Activated naive CD4-positive, alpha-beta T cell treated with anti-CD3 and anti-CD28 coated beads, Interleukin-2, amount 50 U/mL, for 72 hours (primary cell): ENCODE results near the gene KRT78. TPM values are rescaled to one million over a fixed set of nuclear protein-coding genes. Genes with fewer than 3 reads are reported as not detected.
A peak's percentile ranks its signal among the peaks of the same experiment; 100 is the strongest.
"Not testable (repeated sequence)": the region's sequence is repeated elsewhere in the genome, so short reads cannot be mapped to it uniquely, and the experiment has no call there.

Source experiments
- ATAC-seq, 2 donors: fragments of 150-1000 bp; cut with Tn5 transposase; 2 replicates each; pipeline ENCODE4 v1.10.0; 2021; ENCODE audit warnings: mild to moderate bottlenecking in 2 of 2, moderate library complexity in 2 of 2
- DNase-seq, 2 donors: peaks; one replicate each; pipeline ENCODE4 v3.0.0; 2021 to 2022; ENCODE audit warnings: low spot score in 2 of 2
- H3K27ac Mint-ChIP-seq, 2 donors: one replicate each; pipeline ENCODE4 v1.8.0; 2022; ENCODE audit warnings: mild to moderate bottlenecking in 2 of 2, mixed read lengths in 2 of 2
- H3K36me3 Mint-ChIP-seq, 2 donors: one replicate each; pipeline ENCODE4 v1.8.0; 2022; ENCODE audit warnings: mixed read lengths in 2 of 2
- H3K9me3 Mint-ChIP-seq, 2 donors: one replicate each; pipeline ENCODE4 v1.8.0; 2022; ENCODE audit warnings: mixed read lengths in 2 of 2
- total RNA-seq, 2 donors: library from RNA; stranded (reverse); gene quantifications; one replicate each; pipeline ENCODE4 v1.2.3, GENCODE V29; 2022

Gene KRT78
- total RNA-seq, 2 donors from 2014 or later: not detected

- Mint-ChIP-seq H3K36me3 (no peaks in the 10 kb centered on the region), H3K27ac (no peak overlapping the region), H3K9me3 (no peaks in the 10 kb centered on the region)
- ATAC-seq (no peak), DNase-seq (no peak)
These were observed 49.1 kb downstream of the KRT78 start for GRCh38 chr12:52799505-52800211.

GRCh38 chr12:52798671-52799504 is 49.9 kb downstream of the KRT78 start:
- H3K36me3 Mint-ChIP-seq: no peaks in the 10 kb centered on the region

GRCh38 chr12:52798003-52798670 is 50.7 kb downstream of the KRT78 start:
- ATAC-seq: no peak
- Mint-ChIP-seq H3K27ac (no peak overlapping the region), H3K36me3 (no peaks in the 10 kb centered on the region), H3K9me3 (no peaks in the 10 kb centered on the region)
- no peak for DNase-seq

More at GRCh38 chr12:52798671-52799504, 49.9 kb downstream of the KRT78 start:
- DNase-seq: no peak
- no peak overlapping the region for H3K27ac Mint-ChIP-seq
- ATAC-seq: no peak
- no peaks in the 10 kb centered on the region for H3K9me3 Mint-ChIP-seq

GRCh38 chr12:52797529-52797894 is 51.3 kb downstream of the KRT78 start:
- Mint-ChIP-seq H3K9me3 (no peaks in the 10 kb centered on the region), H3K27ac (no peak overlapping the region), H3K36me3 (no peaks in the 10 kb centered on the region)
- DNase-seq: no peak
- ATAC-seq: no peak

- Mint-ChIP-seq H3K9me3 (no peaks in the 10 kb centered on the region), H3K27ac (no peak overlapping the region), H3K36me3 (no peaks in the 10 kb centered on the region)
- DNase-seq (no peak), ATAC-seq (no peak)
These were observed 51.8 kb downstream of the KRT78 start for GRCh38 chr12:52796839-52797528.

GRCh38 chr12:52796429-52796794 is 52.4 kb downstream of the KRT78 start:
- Mint-ChIP-seq H3K9me3 (no peaks in the 10 kb centered on the region), H3K36me3 (no peaks in the 10 kb centered on the region), H3K27ac (no peak overlapping the region)
- ATAC-seq (no peak), DNase-seq (no peak)

- DNase-seq (no peak), ATAC-seq (no peak)
- Mint-ChIP-seq H3K9me3 (no peaks in the 10 kb centered on the region), H3K27ac (no peak within 1 kb of the TSS), H3K36me3 (no peaks in the 10 kb centered on the region)
These were observed 52.9 kb downstream of the KRT78 start, which contains the start of gene KRT3 for GRCh38 chr12:52795694-52796428. TSS of gene KRT3 (minus strand) at chr12:52796117. CDS start at chr12:52796042, 75 bp downstream.

- DNase-seq, H3K36me3 Mint-ChIP-seq, H3K27ac Mint-ChIP-seq, ATAC-seq, H3K9me3 Mint-ChIP-seq: not testable (repeated sequence)
These were observed 53.5 kb downstream of the KRT78 start for GRCh38 chr12:52795332-52795674.

GRCh38 chr12:52794479-52795331 is 54.1 kb downstream of the KRT78 start:
- H3K9me3 Mint-ChIP-seq: no peaks in the 10 kb centered on the region
- ATAC-seq: peak in 1 of 2 donors; percentile 56

GRCh38 chr12:52792185-52793029 is 56.4 kb downstream of the KRT78 start:
- no peaks in the 10 kb centered on the region for H3K9me3 Mint-ChIP-seq
- DNase-seq (no peak), ATAC-seq (peak in 1 of 2 donors; percentile 4)
- no peaks in the 10 kb centered on the region for H3K36me3 Mint-ChIP-seq
- no peak overlapping the region for H3K27ac Mint-ChIP-seq

More at GRCh38 chr12:52794479-52795331, 54.1 kb downstream of the KRT78 start:
- no peak overlapping the region for H3K27ac Mint-ChIP-seq
- H3K36me3 Mint-ChIP-seq: no peaks in the 10 kb centered on the region
- DNase-seq: no peak

GRCh38 chr12:52791271-52792184 is 57.3 kb downstream of the KRT78 start:
- DNase-seq (no peak), ATAC-seq (peak in 1 of 2 donors; percentile 23)
- no peaks in the 10 kb centered on the region for H3K36me3 Mint-ChIP-seq
- H3K27ac Mint-ChIP-seq: no peak overlapping the region
- H3K9me3 Mint-ChIP-seq: no peaks in the 10 kb centered on the region

- no peak for DNase-seq
- H3K27ac Mint-ChIP-seq: no peak overlapping the region
- ATAC-seq: no peak
- H3K9me3 Mint-ChIP-seq: no peaks in the 10 kb centered on the region
- H3K36me3 Mint-ChIP-seq: no peaks in the 10 kb centered on the region
These were observed 58.1 kb downstream of the KRT78 start for GRCh38 chr12:52790427-52791270.
